Measurements from ENCODE around the gene USP34.

- TF ChIP-seq POLR2A (IDR thresholded peaks at IDR 0.05; ENCODE audit: borderline replicate concordance, extremely low read depth, insufficient read depth, insufficient read length) (no peak), EZH2 (IDR thresholded peaks at IDR 0.05) (no peak), REST (IDR thresholded peaks at IDR 0.05; ENCODE audit: low read depth) (no peak), CTCF (IDR thresholded peaks at IDR 0.05 in 2 of 3, conservative IDR thresholded peaks at IDR 0.05 in 1 of 3; ENCODE audit: borderline replicate concordance in 1 of 3, insufficient read depth in 1 of 3, low read depth in 2 of 3, low read length in 2 of 3) (no peak), POLR2AphosphoS5 (IDR thresholded peaks at IDR 0.05; ENCODE audit: low read depth, low read length) (no peak), RAD21 (IDR thresholded peaks at IDR 0.05; ENCODE audit: low read depth) (no peak), EZH2phosphoT487 (IDR thresholded peaks at IDR 0.05; ENCODE audit: borderline replicate concordance) (no peak), TCF7L2 (IDR thresholded peaks at IDR 0.05; ENCODE audit: borderline replicate concordance, extremely low read depth, insufficient read depth, insufficient read length) (no peak)
These were observed 232.5 kb downstream of the USP34 start for GRCh38 chr2:61238219-61239012.

Data from HCT116 (cell line).